Measurements from ENCODE around the gene CBLN3. TPM values are rescaled to one million over a fixed set of nuclear protein-coding genes. Genes with fewer than 3 reads are reported as not detected.

Gene CBLN3
- total and polyA plus RNA-seq, 2 donors (not counting 1 experiment from before 2014, with no cell fraction given), result 2.7 to 5.3 TPM

DNA sequence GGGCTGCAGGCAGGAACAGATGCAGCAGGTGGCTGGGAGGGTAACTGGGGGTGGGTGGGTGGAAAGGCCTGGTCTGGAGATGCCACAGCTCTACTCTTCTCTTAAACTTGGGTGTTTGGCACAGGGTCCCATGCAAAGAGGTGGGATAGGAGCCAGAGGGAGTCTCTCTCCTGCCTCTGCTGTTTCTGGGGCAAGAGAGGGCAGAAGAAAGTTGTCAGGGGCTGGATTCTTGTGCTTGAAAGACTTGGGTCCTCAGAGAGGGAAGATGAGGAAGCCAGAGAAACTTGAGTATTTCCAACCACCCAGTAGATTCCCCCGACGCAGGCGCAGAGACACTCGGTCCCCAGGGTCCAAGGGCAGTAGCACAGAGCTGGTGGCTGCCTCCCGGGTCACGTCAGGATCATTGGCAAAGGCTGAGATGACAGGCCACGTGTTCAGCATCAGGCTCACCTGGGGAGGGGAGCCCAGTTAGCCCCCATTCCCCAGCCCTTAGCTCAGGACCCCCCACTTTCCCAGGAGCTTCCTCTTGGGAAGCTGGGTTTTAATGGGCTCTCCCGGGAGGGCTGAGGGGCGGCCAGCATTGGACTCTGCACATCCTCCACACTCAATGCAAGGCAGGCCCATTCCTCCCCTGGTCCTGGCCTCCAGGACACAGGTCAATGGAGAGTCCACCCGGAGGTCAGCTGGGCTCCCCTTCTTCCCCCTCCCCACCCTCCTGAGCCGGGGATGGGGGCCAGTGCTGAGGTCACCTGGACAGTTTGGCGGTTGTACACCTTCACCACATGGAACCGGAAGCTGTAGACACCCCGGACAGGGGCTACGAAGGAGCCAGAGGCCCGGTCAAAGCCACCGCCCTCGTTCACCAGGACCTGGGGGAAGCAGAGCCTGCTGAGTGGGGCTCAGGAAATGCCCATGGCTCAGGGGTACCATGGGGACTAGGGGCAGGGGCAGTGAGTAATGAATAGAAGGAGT, 1.6 kb downstream of the CBLN3 start:
- H3K27ac ChIP-seq (ENCODE audit: insufficient read depth, low read length), result no peak overlapping the region
- no peak overlapping the region for H3K4me2 ChIP-seq (ENCODE audit: extremely low read depth, insufficient read depth, low read length)
- H3K36me3 ChIP-seq (ENCODE audit: control insufficient read depth, insufficient read depth, low read length), result peaks cover 8% of the 10 kb centered on the region
- H3K79me2 ChIP-seq (ENCODE audit: control insufficient read depth, insufficient read depth, low read length), result peaks cover 17% of the 10 kb centered on the region
- H3K27me3 ChIP-seq (ENCODE audit: control insufficient read depth, insufficient read depth, low read length), result no peaks in the 10 kb centered on the region
- no peak overlapping the region for H3K9ac ChIP-seq (ENCODE audit: insufficient read depth, low read length)
- no peaks in the 10 kb centered on the region for H4K20me1 ChIP-seq (ENCODE audit: control insufficient read depth, extremely low read depth, insufficient read depth, low read length)
- TF ChIP-seq, protein P1, sequence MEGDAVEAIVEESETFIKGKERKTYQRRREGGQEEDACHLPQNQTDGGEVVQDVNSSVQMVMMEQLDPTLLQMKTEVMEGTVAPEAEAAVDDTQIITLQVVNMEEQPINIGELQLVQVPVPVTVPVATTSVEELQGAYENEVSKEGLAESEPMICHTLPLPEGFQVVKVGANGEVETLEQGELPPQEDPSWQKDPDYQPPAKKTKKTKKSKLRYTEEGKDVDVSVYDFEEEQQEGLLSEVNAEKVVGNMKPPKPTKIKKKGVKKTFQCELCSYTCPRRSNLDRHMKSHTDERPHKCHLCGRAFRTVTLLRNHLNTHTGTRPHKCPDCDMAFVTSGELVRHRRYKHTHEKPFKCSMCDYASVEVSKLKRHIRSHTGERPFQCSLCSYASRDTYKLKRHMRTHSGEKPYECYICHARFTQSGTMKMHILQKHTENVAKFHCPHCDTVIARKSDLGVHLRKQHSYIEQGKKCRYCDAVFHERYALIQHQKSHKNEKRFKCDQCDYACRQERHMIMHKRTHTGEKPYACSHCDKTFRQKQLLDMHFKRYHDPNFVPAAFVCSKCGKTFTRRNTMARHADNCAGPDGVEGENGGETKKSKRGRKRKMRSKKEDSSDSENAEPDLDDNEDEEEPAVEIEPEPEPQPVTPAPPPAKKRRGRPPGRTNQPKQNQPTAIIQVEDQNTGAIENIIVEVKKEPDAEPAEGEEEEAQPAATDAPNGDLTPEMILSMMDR (conservative IDR thresholded peaks at IDR 0.05 in 1 of 2, IDR thresholded peaks at IDR 0.05 in 1 of 2; ENCODE audit: low read depth in 1 of 2, low read length in 2 of 2), result no peak
- no peak for TF ChIP-seq EZH2 (IDR thresholded peaks at IDR 0.05; ENCODE audit: low read length, missing control alignments)
- no peak for DNase-seq (ENCODE audit: low read depth in 2 of 2)
- H3K4me3 ChIP-seq (replicated peaks in 1 of 4; ENCODE audit: control extremely low read depth in 1 of 4, insufficient read depth in 1 of 4, low read depth in 3 of 4, low read length in 4 of 4), result no peak overlapping the region
- no peak overlapping the region for H2AFZ ChIP-seq (ENCODE audit: low read length)
- peaks cover 9% of the 10 kb centered on the region for H3K4me1 ChIP-seq (ENCODE audit: control insufficient read depth, extremely low read depth, insufficient read depth, low read length)
- H3K9me3 ChIP-seq (ENCODE audit: control insufficient read depth, insufficient read depth, low read depth, low read length), result no peaks in the 10 kb centered on the region

DNA sequence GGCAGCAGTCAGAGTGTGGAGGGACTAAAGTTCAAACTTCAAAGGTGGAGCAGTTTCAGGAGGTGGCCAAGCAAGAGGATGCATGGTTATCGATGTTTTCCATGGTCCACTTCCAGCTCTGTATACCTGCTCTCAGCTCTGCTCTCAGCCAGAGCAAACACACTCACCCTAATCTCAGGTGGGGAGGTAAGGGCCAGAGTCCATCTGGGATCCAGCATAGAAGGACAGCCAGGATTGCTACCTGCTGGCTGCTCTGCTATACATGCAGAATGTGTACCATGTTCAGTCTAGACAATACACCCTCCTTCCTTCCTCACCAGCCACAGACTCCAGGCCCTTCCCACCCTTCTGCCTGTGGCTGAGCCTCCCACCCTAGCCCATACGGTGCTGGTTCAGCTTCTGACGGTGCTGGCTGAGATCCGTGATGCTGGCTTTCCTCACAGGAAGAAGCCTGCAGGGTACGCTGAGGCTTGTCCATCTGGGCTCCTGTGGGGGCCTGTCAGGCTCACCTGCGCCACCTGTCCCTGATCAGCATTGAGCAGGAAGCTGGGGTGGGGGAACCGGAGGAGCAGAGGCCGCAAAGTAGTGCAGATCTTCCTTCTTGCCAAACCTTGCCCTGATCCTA, 2.4 kb downstream of the CBLN3 start:
- H3K27me3 ChIP-seq (ENCODE audit: control insufficient read depth, insufficient read depth, low read length), result no peaks in the 10 kb centered on the region
- H3K36me3 ChIP-seq (ENCODE audit: control insufficient read depth, insufficient read depth, low read length), result peaks cover 2% of the 10 kb centered on the region
- H3K4me1 ChIP-seq (ENCODE audit: control insufficient read depth, extremely low read depth, insufficient read depth, low read length), result peaks cover 4% of the 10 kb centered on the region
- TF ChIP-seq, protein P1 (conservative IDR thresholded peaks at IDR 0.05 in 1 of 2, IDR thresholded peaks at IDR 0.05 in 1 of 2; ENCODE audit: low read depth in 1 of 2, low read length in 2 of 2), result no peak
- TF ChIP-seq EZH2 (IDR thresholded peaks at IDR 0.05; ENCODE audit: low read length, missing control alignments), result no peak
- H4K20me1 ChIP-seq (ENCODE audit: control insufficient read depth, extremely low read depth, insufficient read depth, low read length), result no peaks in the 10 kb centered on the region
- H3K9ac ChIP-seq (ENCODE audit: insufficient read depth, low read length), result no peak overlapping the region
- peaks cover 12% of the 10 kb centered on the region for H3K79me2 ChIP-seq (ENCODE audit: control insufficient read depth, insufficient read depth, low read length)
- DNase-seq (ENCODE audit: low read depth in 2 of 2), result no peak
- no peaks in the 10 kb centered on the region for H3K9me3 ChIP-seq (ENCODE audit: control insufficient read depth, insufficient read depth, low read depth, low read length)
- no peak overlapping the region for H3K27ac ChIP-seq (ENCODE audit: insufficient read depth, low read length)
- no peak overlapping the region for H3K4me2 ChIP-seq (ENCODE audit: extremely low read depth, insufficient read depth, low read length)
- H3K4me3 ChIP-seq (replicated peaks in 1 of 4; ENCODE audit: control extremely low read depth in 1 of 4, insufficient read depth in 1 of 4, low read depth in 3 of 4, low read length in 4 of 4), result no peak overlapping the region
- no peak overlapping the region for H2AFZ ChIP-seq (ENCODE audit: low read length)

DNA sequence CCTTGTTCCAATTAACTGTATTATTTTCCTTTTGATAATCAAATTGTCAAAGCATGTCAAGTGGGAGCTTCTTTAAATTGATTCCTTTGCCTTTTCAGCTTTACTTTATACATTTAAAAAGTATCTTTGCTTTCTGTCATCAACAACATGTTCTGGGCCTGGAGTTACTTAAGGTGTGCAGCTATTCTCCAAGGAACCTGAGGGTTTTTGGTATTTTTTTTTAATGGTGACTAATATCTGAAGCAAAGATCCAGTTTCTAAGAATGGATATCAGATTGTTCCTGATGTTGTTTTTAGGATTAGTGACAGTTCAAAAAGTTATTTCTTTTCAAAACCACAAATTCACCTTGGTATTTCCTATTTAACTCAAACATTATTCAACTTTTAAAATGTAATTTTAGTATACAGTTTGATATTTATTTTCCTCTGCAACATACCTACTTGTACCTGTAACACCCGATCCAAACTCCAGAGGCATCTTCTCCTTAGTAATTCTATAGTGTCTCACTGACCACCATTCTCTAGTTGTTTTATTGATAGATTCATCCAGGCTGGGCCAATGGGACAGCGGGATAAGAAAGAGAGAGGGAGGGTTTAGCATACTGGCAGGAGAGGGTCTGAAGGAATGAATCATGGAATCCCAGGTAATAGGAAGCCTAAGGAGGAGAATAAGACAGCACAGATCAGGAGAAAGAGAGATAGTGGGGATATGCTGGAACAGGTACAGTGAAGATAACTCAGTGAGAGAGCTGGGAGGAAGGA, 3.1 kb downstream of the CBLN3 start:
- H3K9ac ChIP-seq (ENCODE audit: insufficient read depth, low read length), result no peak overlapping the region
- peaks cover 8% of the 10 kb centered on the region for H3K79me2 ChIP-seq (ENCODE audit: control insufficient read depth, insufficient read depth, low read length)
- DNase-seq (ENCODE audit: low read depth in 2 of 2), result no peak
- H3K36me3 ChIP-seq (ENCODE audit: control insufficient read depth, insufficient read depth, low read length), result no peaks in the 10 kb centered on the region
- no peak overlapping the region for H3K4me3 ChIP-seq (replicated peaks in 1 of 4; ENCODE audit: control extremely low read depth in 1 of 4, insufficient read depth in 1 of 4, low read depth in 3 of 4, low read length in 4 of 4)
- H3K4me1 ChIP-seq (ENCODE audit: control insufficient read depth, extremely low read depth, insufficient read depth, low read length), result peaks cover 2% of the 10 kb centered on the region
- no peak overlapping the region for H3K4me2 ChIP-seq (ENCODE audit: extremely low read depth, insufficient read depth, low read length)
- no peaks in the 10 kb centered on the region for H3K27me3 ChIP-seq (ENCODE audit: control insufficient read depth, insufficient read depth, low read length)
- H2AFZ ChIP-seq (ENCODE audit: low read length), result no peak overlapping the region
- H4K20me1 ChIP-seq (ENCODE audit: control insufficient read depth, extremely low read depth, insufficient read depth, low read length), result no peaks in the 10 kb centered on the region
- no peak overlapping the region for H3K27ac ChIP-seq (ENCODE audit: insufficient read depth, low read length)
- no peak for TF ChIP-seq EZH2 (IDR thresholded peaks at IDR 0.05; ENCODE audit: low read length, missing control alignments)
- TF ChIP-seq, protein P1 (conservative IDR thresholded peaks at IDR 0.05 in 1 of 2, IDR thresholded peaks at IDR 0.05 in 1 of 2; ENCODE audit: low read depth in 1 of 2, low read length in 2 of 2), result no peak
- H3K9me3 ChIP-seq (ENCODE audit: control insufficient read depth, insufficient read depth, low read depth, low read length), result no peaks in the 10 kb centered on the region

Data from fibroblast of lung (primary cell).